HG02973 (cell line): ENCODE results near the gene FCRLB.
"Not testable (repeated sequence)": the region's sequence is repeated elsewhere in the genome, so short reads cannot be mapped to it uniquely, and the experiment has no call there.

Source experiments
- ATAC-seq: cut with Tn5 transposase; IDR thresholded peaks from one replicate; pipeline ENCODE4 v1.9.1; 2021; ENCODE audit warnings: moderate library complexity; ENCODE audit not compliant: unreplicated experiment

The FCRLB gene

GRCh38 chr1:161739865-161740566 is 18.7 kb downstream of the FCRLB start:
- ATAC-seq: no peak

GRCh38 chr1:161740921-161741320 is 19.6 kb downstream of the FCRLB start:
- no peak for ATAC-seq

- ATAC-seq: no peak
Measured at GRCh38 chr1:161743231-161743630, 21.9 kb downstream of the FCRLB start.

- no peak for ATAC-seq
Measured at GRCh38 chr1:161747801-161748200, 26.5 kb downstream of the FCRLB start.

GRCh38 chr1:161749509-161750407 is 28.4 kb downstream of the FCRLB start, which contains the start of gene DUSP12:
Gene DUSP12 (plus strand): TSS chr1:161749786. CDS start chr1:161749802, 16 bp downstream.
- ATAC-seq: peak; percentile 87

- ATAC-seq: no peak
Measured at GRCh38 chr1:161763522-161764098, 42.3 kb downstream of the FCRLB start.

- peak; percentile 58 for ATAC-seq
Measured at GRCh38 chr1:161766102-161766981, 45.0 kb downstream of the FCRLB start, which contains the start of gene ATF6. Gene ATF6 (plus strand): TSS chr1:161766320. CDS start chr1:161766361, 41 bp downstream.

- ATAC-seq: no peak
Measured at GRCh38 chr1:161768461-161768860, 47.1 kb downstream of the FCRLB start.

GRCh38 chr1:161768986-161769672 is 47.8 kb downstream of the FCRLB start:
- ATAC-seq: no peak

- not testable (repeated sequence) for ATAC-seq
Measured at GRCh38 chr1:161769673-161770045, 48.3 kb downstream of the FCRLB start.

- ATAC-seq: no peak
Measured at GRCh38 chr1:161770250-161770649, 48.9 kb downstream of the FCRLB start.

GRCh38 chr1:161771161-161771560 is 49.8 kb downstream of the FCRLB start:
- no peak for ATAC-seq

GRCh38 chr1:161771973-161772372 is 50.6 kb downstream of the FCRLB start:
- no peak for ATAC-seq

GRCh38 chr1:161772397-161772796 is 51.1 kb downstream of the FCRLB start:
- ATAC-seq: no peak

- no peak for ATAC-seq
Measured at GRCh38 chr1:161773791-161774190, 52.4 kb downstream of the FCRLB start.

- ATAC-seq: no peak
Measured at GRCh38 chr1:161777261-161777660, 55.9 kb downstream of the FCRLB start.
